Thyroid gland (tissue), 4 donors: ENCODE results near the gene PKD1.

Experiments
- POLR2A ChIP-seq, 2 donors: fragments of 450-650 bp; IDR thresholded peaks; one replicate each; pipeline ENCODE4 v1.6.1; 2017; ENCODE audit warnings: antibody characterized with exemption in 2 of 2, mild to moderate bottlenecking in 2 of 2, moderate library complexity in 1 of 2
- TF ChIP-seq, protein P1 (sequence below), 6 experiments: fragments of 200-600 bp in 3 of 6; fragments of 450-650 bp in 3 of 6; sonication (generic) in 3 of 6; IDR thresholded peaks; one replicate each; pipeline ENCODE4 v1.5.1; 2016 to 2019; ENCODE audit warnings: antibody characterized with exemption in 6 of 6, mild to moderate bottlenecking in 2 of 6, inconsistent platforms in 1 of 6, moderate library complexity in 1 of 6

DNA sequence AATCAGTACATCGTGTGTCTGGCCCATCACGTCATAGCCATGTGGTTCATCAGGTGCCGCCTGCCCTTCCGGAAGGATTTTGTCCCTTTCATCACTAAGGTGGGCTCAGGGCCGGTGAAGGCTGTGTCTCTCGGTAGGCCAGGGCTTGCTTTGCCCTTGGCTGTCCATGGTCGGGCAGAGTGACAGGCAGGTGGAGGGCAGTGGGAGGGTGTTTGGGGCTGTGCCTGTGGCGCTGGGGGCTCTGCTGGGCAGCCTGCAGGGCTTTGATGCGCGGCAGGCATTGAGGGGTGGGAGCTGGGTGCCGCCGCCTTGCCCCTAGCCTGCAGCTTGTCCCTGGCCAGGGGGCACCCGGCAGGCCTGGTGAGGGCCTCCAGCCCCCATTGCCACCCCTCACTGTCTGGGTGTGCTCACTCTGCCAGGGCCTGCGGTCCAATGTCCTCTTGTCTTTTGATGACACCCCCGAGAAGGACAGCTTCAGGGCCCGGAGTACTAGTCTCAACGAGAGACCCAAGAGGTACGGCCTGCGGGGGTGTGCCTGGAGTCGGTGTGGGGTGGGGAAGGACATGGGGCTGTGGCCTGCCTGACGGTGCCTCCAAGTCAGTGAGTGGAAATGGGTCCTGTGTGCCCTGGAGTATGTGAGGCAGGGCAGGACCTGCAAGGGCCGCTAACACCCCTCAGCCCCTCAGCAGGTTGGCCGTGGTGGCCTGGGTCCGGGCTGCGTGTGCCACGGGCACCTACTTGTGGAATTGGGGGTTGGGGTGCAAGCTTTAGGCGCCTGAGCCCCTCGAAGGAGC, 59.4 kb downstream of the PKD1 start:
- TF ChIP-seq, protein P1, sequence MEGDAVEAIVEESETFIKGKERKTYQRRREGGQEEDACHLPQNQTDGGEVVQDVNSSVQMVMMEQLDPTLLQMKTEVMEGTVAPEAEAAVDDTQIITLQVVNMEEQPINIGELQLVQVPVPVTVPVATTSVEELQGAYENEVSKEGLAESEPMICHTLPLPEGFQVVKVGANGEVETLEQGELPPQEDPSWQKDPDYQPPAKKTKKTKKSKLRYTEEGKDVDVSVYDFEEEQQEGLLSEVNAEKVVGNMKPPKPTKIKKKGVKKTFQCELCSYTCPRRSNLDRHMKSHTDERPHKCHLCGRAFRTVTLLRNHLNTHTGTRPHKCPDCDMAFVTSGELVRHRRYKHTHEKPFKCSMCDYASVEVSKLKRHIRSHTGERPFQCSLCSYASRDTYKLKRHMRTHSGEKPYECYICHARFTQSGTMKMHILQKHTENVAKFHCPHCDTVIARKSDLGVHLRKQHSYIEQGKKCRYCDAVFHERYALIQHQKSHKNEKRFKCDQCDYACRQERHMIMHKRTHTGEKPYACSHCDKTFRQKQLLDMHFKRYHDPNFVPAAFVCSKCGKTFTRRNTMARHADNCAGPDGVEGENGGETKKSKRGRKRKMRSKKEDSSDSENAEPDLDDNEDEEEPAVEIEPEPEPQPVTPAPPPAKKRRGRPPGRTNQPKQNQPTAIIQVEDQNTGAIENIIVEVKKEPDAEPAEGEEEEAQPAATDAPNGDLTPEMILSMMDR (IDR thresholded peaks at IDR 0.05), result no peak
- TF ChIP-seq POLR2A (IDR thresholded peaks at IDR 0.05), result no peak
